HCT116 (cell line): ENCODE measurements around the gene CCDC127. TPM values are rescaled to one million over a fixed set of nuclear protein-coding genes. Genes with fewer than 3 reads are reported as not detected.

Experiments
- ATAC-seq: fragments of 200-7000 bp; cut with Tn5 transposase; 2 replicates; pipeline ENCODE4 v1.9.1; 2020; ENCODE audit warnings: mild to moderate bottlenecking, moderate library complexity
- BruUV-seq: library from RNA; stranded (reverse); fragments of 400-500 nt; replicated peaks from 2 replicates; lab custom pipeline; 2021; lab: Mats Ljungman, UMichigan
- CTCF ChIA-PET: fragments of 300-600 bp; sonication (Branson Sonifier 250); formaldehyde crosslinking; loops from one replicate; lab custom pipeline; 2021; ENCODE audit warnings: antibody characterized with exemption; lab: Charles Lee
- POLR2A ChIA-PET: fragments of 300-600, 350-600 bp; sonication (Branson Sonifier 250); formaldehyde crosslinking; loops from one replicate; lab custom pipeline; 2021; ENCODE audit warnings: antibody characterized with exemption; lab: Charles Lee
- RAD21 ChIA-PET, 2 experiments: fragments of 300-600 bp; sonication (Branson Sonifier 250); formaldehyde crosslinking; loops; one replicate each; lab custom pipeline; 2023; ENCODE audit warnings: low total read pairs in 2 of 2; ENCODE audit not compliant: uncharacterized antibody in 2 of 2, unreplicated experiment in 2 of 2, low non-redundant PET in 1 of 2; lab: Charles Lee
- DNase-seq: peaks from one replicate; pipeline ENCODE4 v3.0.0-alpha.2; 2010; ENCODE audit warnings: low read depth, low spot score
- H2AFZ ChIP-seq: fragments of 200-600 bp; shearing (Covaris generic), sonication (generic); 2 replicates; pipeline ENCODE4 v1.6.1; 2017; ENCODE audit warnings: low read depth, mixed run types, mixed read lengths, antibody characterized with exemption, low read length; ENCODE audit not compliant: poor library complexity, severe bottlenecking
- H3K27ac ChIP-seq: 2 replicates; pipeline ENCODE4 v1.5.1; 2012; ENCODE audit warnings: low read depth, low read length
- H3K27me3 ChIP-seq: fragments of 200-600 bp; sonication (generic); 2 replicates; pipeline ENCODE4 v1.6.1; 2016; ENCODE audit warnings: mixed run types, low read length, mixed read lengths; ENCODE audit not compliant: insufficient read depth
- H3K36me3 ChIP-seq, 2 experiments: fragments of 200-500 bp in 1 of 2; fragments of 200-600 bp in 1 of 2; sonication (Bioruptor generic) in 1 of 2; sonication (generic) in 1 of 2; 2 replicates each; pipeline versions ENCODE4 v1.5.1 to v1.6.1; 2014 to 2016; ENCODE audit warnings: low read length in 2 of 2, inconsistent platforms in 1 of 2, mixed read lengths in 1 of 2, mixed run types in 1 of 2; ENCODE audit not compliant: insufficient read depth in 2 of 2, control insufficient read depth in 1 of 2
- H3K4me1 ChIP-seq, 2 experiments: fragments of 200-600 bp in 1 of 2; sonication (generic) in 1 of 2; 2 replicates each; pipeline versions ENCODE4 v1.5.1 to v1.6.1; 2012 to 2017; ENCODE audit warnings: low read length in 2 of 2, inconsistent platforms in 1 of 2, mild to moderate bottlenecking in 1 of 2, mixed read lengths in 1 of 2, mixed run types in 1 of 2, moderate library complexity in 1 of 2; ENCODE audit not compliant: insufficient read depth in 2 of 2, control insufficient read depth in 1 of 2
- H3K4me2 ChIP-seq: fragments of 200-600 bp; sonication (generic); 2 replicates; pipeline ENCODE4 v1.6.1; 2017; ENCODE audit warnings: mixed run types, low read length, mixed read lengths
- H3K4me3 ChIP-seq, 2 experiments: fragments of 200-600 bp in 1 of 2; sonication (generic) in 1 of 2; replicated peaks in 1 of 2; 2 replicates each; pipeline ENCODE4 v1.5.1; 2011 to 2016; ENCODE audit warnings: low read length in 2 of 2, control low read depth in 1 of 2, low read depth in 1 of 2, mild to moderate bottlenecking in 1 of 2, mixed read lengths in 1 of 2, mixed run types in 1 of 2
- H3K79me2 ChIP-seq: fragments of 200-600 bp; sonication (generic); 2 replicates; pipeline ENCODE4 v1.6.1; 2017; ENCODE audit warnings: mild to moderate bottlenecking, mixed run types, low read length, moderate library complexity, mixed read lengths; ENCODE audit not compliant: insufficient read depth
- H3K9ac ChIP-seq: fragments of 200-600 bp; sonication (generic); 2 replicates; pipeline ENCODE4 v1.6.1; 2016; ENCODE audit warnings: low read length, mixed read lengths
- H3K9me2 ChIP-seq: fragments of 200-600 bp; sonication (generic), shearing (Covaris generic); 2 replicates; pipeline ENCODE4 v1.6.1; 2017; ENCODE audit warnings: mixed run types, mild to moderate bottlenecking, moderate library complexity; ENCODE audit not compliant: insufficient read depth
- H3K9me3 ChIP-seq, 2 experiments: fragments of 200-500 bp in 1 of 2; fragments of 200-600 bp in 1 of 2; sonication (Bioruptor generic) in 1 of 2; sonication (generic) in 1 of 2; 2 replicates each; pipeline ENCODE4 v1.6.1; 2014 to 2017; ENCODE audit warnings: low read length in 2 of 2, mixed read lengths in 2 of 2, inconsistent platforms in 1 of 2, low read depth in 1 of 2, mild to moderate bottlenecking in 1 of 2, mixed run types in 1 of 2, moderate library complexity in 1 of 2; ENCODE audit not compliant: control insufficient read depth in 1 of 2, insufficient read depth in 1 of 2
- H4K20me1 ChIP-seq: fragments of 200-600 bp; sonication (generic), shearing (Covaris generic); 2 replicates; pipeline ENCODE4 v1.6.1; 2017; ENCODE audit warnings: mixed run types, mild to moderate bottlenecking, moderate library complexity; ENCODE audit not compliant: insufficient read depth
- CEBPB ChIP-seq: IDR thresholded peaks from 2 replicates; pipeline ENCODE4 v1.6.1; 2012; ENCODE audit warnings: low read depth
- ELF1 ChIP-seq: IDR thresholded peaks from 2 replicates; pipeline ENCODE4 v1.6.1; 2012; ENCODE audit warnings: low read depth, borderline replicate concordance
- FOSL1 ChIP-seq: IDR thresholded peaks from 2 replicates; pipeline ENCODE4 v1.6.1; 2012; ENCODE audit warnings: low read depth
- SIN3A ChIP-seq: IDR thresholded peaks from 2 replicates; pipeline ENCODE4 v1.6.1; 2012; ENCODE audit warnings: low read depth
- intact Hi-C: fragments of 100-400 bp; cut with micrococcal nuclease; formaldehyde crosslinking; loops from 2 replicates; pipeline ENCODE4 v1.10.0; 2022
- total RNA-seq: library from RNA; stranded (reverse); gene quantifications from one replicate; pipeline ENCODE4 v1.2.1, GENCODE V29; 2021; ENCODE audit not compliant: unreplicated experiment
- TF ChIP-seq, protein P1 (sequence below): IDR thresholded peaks from 2 replicates; pipeline ENCODE4 v1.6.1; 2012

Gene CCDC127
- total RNA-seq, 1 experiment from 2014 or later, result 5.1 TPM

GRCh38 chr5:182126-182525, 35.8 kb downstream of the CCDC127 start:
- Histone ChIP-seq H3K27ac (no peak overlapping the region), H3K4me1 (peaks cover 3 to 5% of the 10 kb centered on the region in 2 experiments; a peak in 1 of 4 replicates), H4K20me1 (no peaks in the 10 kb centered on the region), H3K27me3 (peaks cover 8% of the 10 kb centered on the region; the same call in 1 of the 2 replicates), H2AFZ (no peak overlapping the region), H3K9me2 (no peaks in the 10 kb centered on the region), H3K79me2 (no peaks in the 10 kb centered on the region), H3K4me2 (no peak overlapping the region), H3K9me3 (no peaks in the 10 kb centered on the region), H3K36me3 (no peaks in the 10 kb centered on the region), H3K4me3 (no peak overlapping the region), H3K9ac (no peak overlapping the region)
- POLR2A ChIA-PET, result no interaction called here
- DNase-seq (no peak), ATAC-seq (no peak)
- CTCF ChIA-PET, result no interaction called here
- TF ChIP-seq ELF1 (no peak), CEBPB (no peak), FOSL1 (no peak)
- no TSS peak for BruUV-seq
- intact Hi-C loops, result no loop called here
- RAD21 ChIA-PET, result no interaction called here

DNA sequence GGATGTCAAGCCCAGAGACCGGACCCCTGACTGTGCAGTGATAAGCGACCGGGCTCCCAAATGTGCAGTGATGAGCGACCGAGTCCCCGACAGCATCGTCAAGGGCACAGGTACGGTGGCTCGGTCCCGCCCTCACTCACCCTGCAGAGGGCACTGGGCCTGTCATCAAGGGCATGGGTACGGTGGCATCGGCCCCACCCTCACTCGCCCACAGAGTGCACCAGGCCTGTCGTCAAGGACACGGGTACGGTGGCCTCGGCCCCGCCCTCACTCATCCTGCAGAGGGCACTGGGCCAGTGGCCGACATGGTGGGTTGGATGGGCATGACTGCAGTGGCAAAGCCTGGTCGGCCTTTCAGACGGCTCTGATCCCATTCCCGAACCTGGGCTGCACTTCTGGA, 36.4 kb downstream of the CCDC127 start:
- intact Hi-C loops, result no loop called here
- BruUV-seq, result no TSS peak
- Histone ChIP-seq H2AFZ (no peak overlapping the region), H3K4me1 (peaks cover 3 to 5% of the 10 kb centered on the region in 2 experiments; a peak in 1 of 4 replicates), H4K20me1 (no peaks in the 10 kb centered on the region), H3K27ac (no peak overlapping the region), H3K27me3 (peaks cover 8% of the 10 kb centered on the region; the same call in 1 of the 2 replicates), H3K79me2 (no peaks in the 10 kb centered on the region), H3K4me2 (no peak overlapping the region), H3K9me3 (no peaks in the 10 kb centered on the region), H3K9me2 (no peaks in the 10 kb centered on the region), H3K4me3 (no peak overlapping the region), H3K36me3 (no peaks in the 10 kb centered on the region), H3K9ac (no peak overlapping the region)
- DNase-seq, result no peak
- ChIA-PET RAD21 (no interaction called here), POLR2A (no interaction called here), CTCF (no interaction called here)
- TF ChIP-seq, protein P1, sequence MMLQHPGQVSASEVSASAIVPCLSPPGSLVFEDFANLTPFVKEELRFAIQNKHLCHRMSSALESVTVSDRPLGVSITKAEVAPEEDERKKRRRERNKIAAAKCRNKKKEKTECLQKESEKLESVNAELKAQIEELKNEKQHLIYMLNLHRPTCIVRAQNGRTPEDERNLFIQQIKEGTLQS, result no peak
- TF ChIP-seq SIN3A, result no peak
- no peak for ATAC-seq
